ENCODE measurements around the gene CFAP57.

Gene CFAP57

DNA sequence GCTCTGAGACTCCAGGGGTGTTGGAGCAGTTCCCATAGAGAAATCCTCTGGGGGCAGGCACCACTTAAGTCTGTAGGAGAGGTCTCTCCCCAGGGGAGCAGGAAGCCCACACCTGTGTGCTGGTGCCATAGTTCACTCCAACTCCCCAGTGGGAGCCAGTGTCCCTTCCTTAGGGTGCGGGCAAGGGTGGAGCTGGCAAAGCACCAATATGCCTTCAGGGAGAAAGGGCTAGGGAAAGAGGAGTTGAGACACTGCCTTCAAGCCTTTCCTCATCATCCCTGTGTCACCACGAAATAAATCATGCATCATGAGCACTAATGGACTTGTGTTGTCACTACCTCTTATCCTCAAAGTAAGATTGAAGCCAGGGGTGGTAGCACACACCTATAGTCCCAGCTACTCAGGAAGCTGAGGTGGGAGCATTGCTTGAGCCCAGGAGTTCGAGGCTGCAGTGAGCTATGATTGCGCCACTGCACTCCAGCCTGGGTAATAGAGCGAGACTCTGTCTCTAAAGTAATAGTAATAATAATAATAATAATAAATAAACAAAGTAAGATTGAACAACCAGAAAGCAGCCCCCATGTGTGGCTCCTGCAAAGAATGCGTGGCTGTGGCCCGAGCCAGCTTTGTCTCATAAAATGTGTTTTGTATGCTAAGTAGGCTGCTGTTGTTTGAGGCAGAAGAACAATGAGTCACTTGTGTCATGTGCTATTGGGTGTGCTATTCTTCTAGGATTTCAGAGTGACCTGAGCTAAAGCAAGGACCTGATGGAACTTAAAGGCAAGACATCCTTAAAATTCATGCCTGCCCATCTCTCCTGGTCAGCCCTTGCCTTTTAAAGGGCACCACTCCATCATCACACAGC lies 122.0 kb downstream of the CFAP57 start:
- no peak for DNase-seq (ENCODE audit: low spot score)
- TF ChIP-seq, protein P1, sequence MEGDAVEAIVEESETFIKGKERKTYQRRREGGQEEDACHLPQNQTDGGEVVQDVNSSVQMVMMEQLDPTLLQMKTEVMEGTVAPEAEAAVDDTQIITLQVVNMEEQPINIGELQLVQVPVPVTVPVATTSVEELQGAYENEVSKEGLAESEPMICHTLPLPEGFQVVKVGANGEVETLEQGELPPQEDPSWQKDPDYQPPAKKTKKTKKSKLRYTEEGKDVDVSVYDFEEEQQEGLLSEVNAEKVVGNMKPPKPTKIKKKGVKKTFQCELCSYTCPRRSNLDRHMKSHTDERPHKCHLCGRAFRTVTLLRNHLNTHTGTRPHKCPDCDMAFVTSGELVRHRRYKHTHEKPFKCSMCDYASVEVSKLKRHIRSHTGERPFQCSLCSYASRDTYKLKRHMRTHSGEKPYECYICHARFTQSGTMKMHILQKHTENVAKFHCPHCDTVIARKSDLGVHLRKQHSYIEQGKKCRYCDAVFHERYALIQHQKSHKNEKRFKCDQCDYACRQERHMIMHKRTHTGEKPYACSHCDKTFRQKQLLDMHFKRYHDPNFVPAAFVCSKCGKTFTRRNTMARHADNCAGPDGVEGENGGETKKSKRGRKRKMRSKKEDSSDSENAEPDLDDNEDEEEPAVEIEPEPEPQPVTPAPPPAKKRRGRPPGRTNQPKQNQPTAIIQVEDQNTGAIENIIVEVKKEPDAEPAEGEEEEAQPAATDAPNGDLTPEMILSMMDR (IDR thresholded peaks at IDR 0.05; ENCODE audit: extremely low read depth, missing control alignments), result no peak

DNA sequence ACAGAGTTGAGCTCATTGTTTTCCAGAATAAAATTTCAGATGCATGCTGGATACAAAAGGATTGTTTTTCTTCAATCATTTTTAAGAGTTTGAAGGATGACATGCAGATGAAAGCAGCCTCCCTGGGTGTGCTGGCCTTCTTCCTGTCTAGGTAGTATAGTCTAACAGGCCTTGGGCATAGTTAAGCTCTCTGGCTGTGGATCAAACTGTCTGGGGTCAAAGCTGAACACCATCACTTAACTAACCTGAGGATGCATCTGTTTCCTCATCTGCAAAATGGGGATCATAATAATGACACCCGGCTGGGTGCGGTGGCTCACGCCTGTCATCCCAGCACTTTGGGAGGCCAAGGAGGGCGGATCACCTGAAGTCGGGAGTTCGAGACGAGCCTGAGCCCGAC lies 122.6 kb downstream of the CFAP57 start:
- TF ChIP-seq, protein P1 (IDR thresholded peaks at IDR 0.05; ENCODE audit: extremely low read depth, missing control alignments), result no peak
- DNase-seq (ENCODE audit: low spot score), result no peak

DNA sequence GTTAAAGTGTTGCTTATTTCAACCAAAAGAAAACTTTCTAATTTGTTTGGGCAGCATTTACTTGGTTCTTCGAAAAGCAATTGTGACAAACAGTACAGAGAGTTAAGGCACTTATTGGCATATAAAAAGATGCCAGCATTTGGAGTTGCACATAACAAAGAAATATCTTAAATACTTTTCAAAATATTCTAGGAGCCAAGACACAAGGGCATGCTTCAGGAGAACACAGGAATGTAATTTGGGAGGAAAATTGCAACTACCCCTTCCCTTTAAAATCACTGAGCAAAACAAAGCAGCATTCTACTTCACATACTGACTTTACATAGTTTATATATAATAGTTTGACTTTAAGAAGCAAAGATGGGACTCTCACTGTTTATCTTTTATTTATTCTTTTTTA lies 124.1 kb downstream of the CFAP57 start:
- DNase-seq (ENCODE audit: low spot score), result no peak
- TF ChIP-seq, protein P1 (IDR thresholded peaks at IDR 0.05; ENCODE audit: extremely low read depth, missing control alignments), result no peak

DNA sequence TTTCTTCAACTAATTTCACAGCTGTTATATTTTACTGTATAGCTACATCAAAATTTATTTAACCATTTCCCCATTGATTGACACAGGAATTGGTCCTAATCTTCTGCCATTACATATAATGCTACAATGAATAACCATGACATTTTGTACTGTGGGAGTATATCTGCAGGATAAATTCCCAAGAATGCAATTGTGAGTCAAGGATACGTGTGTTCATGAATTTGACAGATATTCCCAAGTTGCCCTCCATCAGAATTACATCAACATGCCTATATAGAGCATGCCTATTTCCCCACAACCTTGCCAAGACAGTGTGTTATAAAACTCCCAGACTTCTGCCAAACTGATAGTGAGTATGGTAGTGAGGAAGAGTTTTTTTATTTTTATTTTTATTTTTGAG lies 125.9 kb downstream of the CFAP57 start:
- TF ChIP-seq, protein P1 (IDR thresholded peaks at IDR 0.05; ENCODE audit: extremely low read depth, missing control alignments), result no peak
- no peak for DNase-seq (ENCODE audit: low spot score)

DNA sequence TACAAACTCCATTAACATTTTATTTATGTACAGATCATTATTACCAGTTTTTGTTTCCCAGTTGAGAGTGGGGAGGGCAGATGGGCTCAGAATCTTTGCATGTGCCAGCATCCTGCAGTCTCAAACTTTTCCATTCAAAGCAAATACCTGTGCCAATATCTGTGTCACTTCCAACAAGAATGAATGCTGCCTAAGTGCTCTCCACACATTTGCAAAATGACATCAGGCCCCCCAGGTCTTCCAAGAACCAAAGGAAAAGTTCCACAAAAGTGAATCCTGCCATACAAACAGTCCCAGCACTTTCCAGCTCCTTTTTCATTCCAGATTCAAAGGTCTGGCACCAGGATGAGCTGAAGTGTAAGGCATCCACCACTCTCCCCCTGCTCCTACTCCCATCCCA lies 127.0 kb downstream of the CFAP57 start:
- no peak for DNase-seq (ENCODE audit: low spot score)
- TF ChIP-seq, protein P1 (IDR thresholded peaks at IDR 0.05; ENCODE audit: extremely low read depth, missing control alignments), result no peak

DNA sequence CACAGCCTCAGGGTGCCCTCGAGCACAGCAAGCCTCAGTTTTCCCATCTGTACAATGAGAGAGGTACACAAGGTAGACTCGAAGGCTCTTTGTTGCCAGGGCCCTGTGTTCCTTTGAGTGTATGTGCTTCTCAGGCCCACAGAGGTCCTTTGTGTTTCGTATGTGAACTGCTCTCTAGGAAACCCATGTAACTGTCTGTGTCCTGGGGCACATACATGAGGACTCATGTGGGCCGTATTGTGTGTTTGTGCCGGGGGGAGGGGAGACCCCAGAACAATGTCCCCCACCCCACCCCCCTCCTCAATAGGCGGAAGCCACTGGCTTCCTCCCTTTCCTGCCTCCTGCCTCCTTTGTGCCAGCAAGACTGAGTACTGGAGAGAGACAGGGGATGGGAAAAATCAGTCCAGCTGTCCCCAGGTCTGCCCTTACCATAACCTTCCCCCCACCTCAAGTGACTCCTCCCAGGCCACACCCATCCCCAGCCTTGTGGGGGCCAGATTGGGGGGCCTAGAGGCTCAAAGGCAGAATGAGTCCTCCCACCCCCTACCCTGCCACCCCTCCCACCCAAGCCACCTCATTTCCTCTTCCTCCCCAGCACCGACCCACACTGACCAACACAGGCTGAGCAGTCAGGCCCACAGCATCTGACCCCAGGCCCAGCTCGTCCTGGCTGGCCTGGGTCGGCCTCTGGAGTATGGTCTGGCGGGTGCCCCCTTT lies 128.4 kb downstream of the CFAP57 start, which contains the start of gene TIE1:
Gene TIE1, plus strand, starts transcription at position 605 of the 717 bp plus-strand sequence. Its CDS starts 90 bp downstream, at position 695.
- TF ChIP-seq, protein P1 (IDR thresholded peaks at IDR 0.05; ENCODE audit: extremely low read depth, missing control alignments), result no peak
- peak; percentile 64 for DNase-seq (ENCODE audit: low spot score)

DNA sequence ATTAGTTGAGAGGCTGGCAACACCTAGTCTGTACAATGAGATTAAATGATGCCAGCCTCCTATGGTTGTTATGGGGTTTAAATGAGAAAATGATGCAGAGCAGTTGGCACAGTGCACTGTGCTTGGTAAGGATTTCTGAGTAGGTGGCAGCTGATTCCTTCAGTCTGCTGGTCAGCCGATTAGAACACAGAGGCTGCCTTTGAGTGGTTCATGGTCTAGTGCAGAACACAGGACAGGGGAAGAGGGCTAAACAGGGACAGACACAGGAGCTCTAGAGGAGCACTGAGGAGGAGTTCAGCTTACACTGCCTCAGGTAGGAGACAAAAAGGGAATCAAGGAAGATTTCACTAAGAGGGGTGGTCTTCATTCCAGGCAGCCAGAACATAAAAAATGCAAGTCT lies 130.1 kb downstream of the CFAP57 start:
- DNase-seq (ENCODE audit: low spot score), result no peak
- TF ChIP-seq, protein P1 (IDR thresholded peaks at IDR 0.05; ENCODE audit: extremely low read depth, missing control alignments), result no peak

Data from GM20000 (cell line).